ENCODE data around the gene BACH2.
"Not testable (repeated sequence)": the region's sequence is repeated elsewhere in the genome, so short reads cannot be mapped to it uniquely, and the experiment has no call there.

The BACH2 gene

GRCh38 chr6:90233213-90233612 lies 63.4 kb downstream of the BACH2 start:
- no peak for DNase-seq

- no peak for DNase-seq
Observed at GRCh38 chr6:90231798-90232197, 64.8 kb downstream of the BACH2 start.

- DNase-seq = no peak
Observed at GRCh38 chr6:90231308-90231707, 65.3 kb downstream of the BACH2 start.

GRCh38 chr6:90230548-90231215 lies 66.0 kb downstream of the BACH2 start:
- DNase-seq = no peak

GRCh38 chr6:90229331-90230010 lies 67.2 kb downstream of the BACH2 start:
- no peak for DNase-seq

- no peak for DNase-seq
Observed at GRCh38 chr6:90227673-90228072, 69.0 kb downstream of the BACH2 start.

GRCh38 chr6:90227213-90227612 lies 69.4 kb downstream of the BACH2 start:
- DNase-seq = no peak

- no peak for DNase-seq
Observed at GRCh38 chr6:90226257-90226656, 70.4 kb downstream of the BACH2 start.

GRCh38 chr6:90224196-90224595 lies 72.4 kb downstream of the BACH2 start:
- no peak for DNase-seq

- DNase-seq = no peak
Observed at GRCh38 chr6:90222724-90223198, 73.9 kb downstream of the BACH2 start.

- DNase-seq = no peak
Observed at GRCh38 chr6:90222008-90222407, 74.6 kb downstream of the BACH2 start.

- DNase-seq = no peak
Observed at GRCh38 chr6:90221403-90221802, 75.2 kb downstream of the BACH2 start.

GRCh38 chr6:90220273-90220672 lies 76.4 kb downstream of the BACH2 start:
- DNase-seq = no peak

- DNase-seq = peak; percentile 45
Observed at GRCh38 chr6:90219209-90219985, 77.2 kb downstream of the BACH2 start.

GRCh38 chr6:90218959-90219208 lies 77.8 kb downstream of the BACH2 start:
- no peak for DNase-seq

GRCh38 chr6:90217506-90218127 lies 79.0 kb downstream of the BACH2 start:
- DNase-seq = no peak

- no peak for DNase-seq
Observed at GRCh38 chr6:90216072-90216977, 80.3 kb downstream of the BACH2 start.

- no peak for DNase-seq
Observed at GRCh38 chr6:90214966-90215365, 81.7 kb downstream of the BACH2 start.

- DNase-seq = no peak
Observed at GRCh38 chr6:90214461-90214860, 82.2 kb downstream of the BACH2 start.

GRCh38 chr6:90212274-90212673 lies 84.4 kb downstream of the BACH2 start:
- no peak for DNase-seq

- no peak for DNase-seq
Observed at GRCh38 chr6:90209527-90209926, 87.1 kb downstream of the BACH2 start.

- not testable (repeated sequence) for DNase-seq
Observed at GRCh38 chr6:90208690-90209089, 88.0 kb downstream of the BACH2 start.
